DOHH2 (cell line): ENCODE measurements around the gene DIDO1.

ENCODE experiments used
- H3F3A ChIP-seq: fragments of 200-600 bp; sonication (generic), shearing (Covaris generic); 2 replicates; pipeline ENCODE4 v1.6.0; 2016; ENCODE audit warnings: antibody characterized with exemption, mild to moderate bottlenecking; ENCODE audit not compliant: control insufficient read depth, insufficient read depth
- H3K27ac ChIP-seq: fragments of 200-600 bp; sonication (generic); 2 replicates; pipeline ENCODE4 v1.5.1; 2014; ENCODE audit warnings: low read depth, mild to moderate bottlenecking, low read length, moderate library complexity
- H3K27me3 ChIP-seq: fragments of 200-600 bp; sonication (generic); 2 replicates; pipeline ENCODE4 v1.6.1; 2014; ENCODE audit warnings: mild to moderate bottlenecking, low read length, mixed read lengths; ENCODE audit not compliant: control insufficient read depth
- H3K36me3 ChIP-seq: fragments of 200-600 bp; sonication (generic); 2 replicates; pipeline ENCODE4 v1.6.1; 2014; ENCODE audit warnings: mild to moderate bottlenecking, low read length, moderate library complexity, mixed read lengths; ENCODE audit not compliant: control insufficient read depth
- H3K4me1 ChIP-seq: fragments of 200-600 bp; sonication (generic); 2 replicates; pipeline ENCODE4 v1.6.1; 2014; ENCODE audit warnings: mild to moderate bottlenecking, low read length, mixed read lengths; ENCODE audit not compliant: control insufficient read depth
- H3K4me2 ChIP-seq: fragments of 200-600 bp; sonication (generic); 2 replicates; pipeline ENCODE4 v1.6.0; 2014; ENCODE audit warnings: mild to moderate bottlenecking, low read length, moderate library complexity
- H3K4me3 ChIP-seq: fragments of 200-600 bp; sonication (generic); 2 replicates; pipeline ENCODE4 v1.5.1; 2014; ENCODE audit warnings: mild to moderate bottlenecking, low read length, mixed read lengths
- H3K79me2 ChIP-seq: fragments of 200-600 bp; sonication (generic); 2 replicates; pipeline ENCODE4 v1.6.1; 2014; ENCODE audit warnings: mild to moderate bottlenecking, low read length, mixed read lengths; ENCODE audit not compliant: control insufficient read depth
- H3K9me2 ChIP-seq: fragments of 200-600 bp; sonication (generic); replicated peaks from 2 replicates; pipeline ENCODE4 v1.6.1; 2014; ENCODE audit warnings: mild to moderate bottlenecking, low read length, mixed read lengths; ENCODE audit not compliant: control insufficient read depth
- H3K9me3 ChIP-seq: fragments of 200-600 bp; sonication (generic); 2 replicates; pipeline ENCODE4 v1.6.1; 2014; ENCODE audit warnings: antibody characterized with exemption, low read length, mixed read lengths; ENCODE audit not compliant: control insufficient read depth, insufficient read depth
- H4K20me1 ChIP-seq: fragments of 200-600 bp; sonication (generic); 2 replicates; pipeline ENCODE4 v1.6.0; 2014; ENCODE audit warnings: low read depth, mild to moderate bottlenecking, antibody characterized with exemption, low read length, moderate library complexity; ENCODE audit not compliant: control insufficient read depth, insufficient read depth
- EZH2phosphoT487 ChIP-seq: fragments of 200-600 bp; sonication (generic); IDR thresholded peaks from 2 replicates; pipeline ENCODE4 v1.6.1; 2017; ENCODE audit warnings: borderline replicate concordance, mild to moderate bottlenecking, antibody characterized with exemption, low read length, moderate library complexity, mixed read lengths
- TF ChIP-seq, protein P1 (sequence below): fragments of 200-600 bp; sonication (generic); IDR thresholded peaks from one replicate; pipeline ENCODE4 v1.5.1; 2014; ENCODE audit warnings: antibody characterized with exemption, mild to moderate bottlenecking, low read depth, low read length; ENCODE audit not compliant: poor library complexity, severe bottlenecking

Gene DIDO1

DNA sequence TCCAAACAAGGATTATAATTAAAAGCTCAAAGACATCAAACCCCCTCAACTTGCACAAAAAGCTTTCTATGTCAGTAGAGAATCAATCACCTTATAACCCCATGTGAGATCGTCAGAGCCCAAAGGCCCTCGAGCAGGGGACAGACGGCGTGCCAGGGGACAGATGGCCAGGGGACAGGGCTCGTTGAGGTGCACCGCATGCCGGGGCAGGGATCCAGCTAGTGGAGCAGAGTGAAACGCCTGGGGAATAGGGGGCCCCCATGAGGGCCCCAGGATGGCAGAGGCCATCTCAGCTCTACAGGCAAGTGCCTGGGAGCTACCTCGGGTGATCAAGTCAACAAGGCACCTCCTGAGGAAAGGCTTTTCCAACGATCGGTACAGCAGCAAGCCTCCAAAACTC lies 28.6 kb downstream of the DIDO1 start:
- H3K4me2 ChIP-seq = no peak overlapping the region
- peaks cover 2% of the 10 kb centered on the region; the same call in 1 of the 2 replicates for H4K20me1 ChIP-seq
- peaks cover 27% of the 10 kb centered on the region for H3K4me1 ChIP-seq
- H3K27ac ChIP-seq = no peak overlapping the region
- no peaks in the 10 kb centered on the region for H3K9me2 ChIP-seq
- no peaks in the 10 kb centered on the region for H3K27me3 ChIP-seq
- TF ChIP-seq, protein P1, sequence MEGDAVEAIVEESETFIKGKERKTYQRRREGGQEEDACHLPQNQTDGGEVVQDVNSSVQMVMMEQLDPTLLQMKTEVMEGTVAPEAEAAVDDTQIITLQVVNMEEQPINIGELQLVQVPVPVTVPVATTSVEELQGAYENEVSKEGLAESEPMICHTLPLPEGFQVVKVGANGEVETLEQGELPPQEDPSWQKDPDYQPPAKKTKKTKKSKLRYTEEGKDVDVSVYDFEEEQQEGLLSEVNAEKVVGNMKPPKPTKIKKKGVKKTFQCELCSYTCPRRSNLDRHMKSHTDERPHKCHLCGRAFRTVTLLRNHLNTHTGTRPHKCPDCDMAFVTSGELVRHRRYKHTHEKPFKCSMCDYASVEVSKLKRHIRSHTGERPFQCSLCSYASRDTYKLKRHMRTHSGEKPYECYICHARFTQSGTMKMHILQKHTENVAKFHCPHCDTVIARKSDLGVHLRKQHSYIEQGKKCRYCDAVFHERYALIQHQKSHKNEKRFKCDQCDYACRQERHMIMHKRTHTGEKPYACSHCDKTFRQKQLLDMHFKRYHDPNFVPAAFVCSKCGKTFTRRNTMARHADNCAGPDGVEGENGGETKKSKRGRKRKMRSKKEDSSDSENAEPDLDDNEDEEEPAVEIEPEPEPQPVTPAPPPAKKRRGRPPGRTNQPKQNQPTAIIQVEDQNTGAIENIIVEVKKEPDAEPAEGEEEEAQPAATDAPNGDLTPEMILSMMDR = no peak
- TF ChIP-seq EZH2phosphoT487 = no peak
- no peak overlapping the region for H3K4me3 ChIP-seq
- peaks cover 84% of the 10 kb centered on the region for H3K36me3 ChIP-seq
- no peaks in the 10 kb centered on the region for H3K9me3 ChIP-seq
- H3F3A ChIP-seq = peaks cover 19% of the 10 kb centered on the region
- H3K79me2 ChIP-seq = peaks cover 9% of the 10 kb centered on the region

DNA sequence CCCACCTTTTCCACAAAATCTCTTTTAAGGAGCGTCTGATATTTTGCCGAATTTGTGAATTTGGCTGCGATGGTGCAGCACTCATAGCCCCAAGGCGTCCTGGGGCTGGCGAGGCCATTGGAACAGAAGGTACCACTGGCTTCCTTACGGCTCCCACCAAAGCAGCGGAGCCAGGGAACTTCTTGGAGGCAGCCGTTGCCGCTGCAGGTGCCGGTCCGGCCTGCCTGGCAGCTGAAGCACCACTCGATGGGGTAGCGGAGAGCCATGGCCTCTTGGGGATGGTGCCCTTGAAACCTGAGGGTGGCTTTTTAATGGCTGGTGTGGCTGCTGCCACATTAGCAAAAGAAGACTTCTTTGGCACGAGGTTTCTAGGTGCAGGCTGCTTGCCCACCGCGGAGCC lies 29.8 kb downstream of the DIDO1 start:
- H3K36me3 ChIP-seq = peaks cover 87% of the 10 kb centered on the region
- TF ChIP-seq, protein P1 = no peak
- no peak for TF ChIP-seq EZH2phosphoT487
- no peak overlapping the region for H3K4me2 ChIP-seq
- H3K79me2 ChIP-seq = peaks cover 9% of the 10 kb centered on the region
- no peaks in the 10 kb centered on the region for H3K27me3 ChIP-seq
- no peaks in the 10 kb centered on the region for H3K9me3 ChIP-seq
- peaks cover 2% of the 10 kb centered on the region; the same call in 1 of the 2 replicates for H4K20me1 ChIP-seq
- no peaks in the 10 kb centered on the region for H3K9me2 ChIP-seq
- peaks cover 11% of the 10 kb centered on the region for H3F3A ChIP-seq
- H3K27ac ChIP-seq = no peak overlapping the region
- H3K4me1 ChIP-seq = peaks cover 21% of the 10 kb centered on the region
- no peak overlapping the region for H3K4me3 ChIP-seq

DNA sequence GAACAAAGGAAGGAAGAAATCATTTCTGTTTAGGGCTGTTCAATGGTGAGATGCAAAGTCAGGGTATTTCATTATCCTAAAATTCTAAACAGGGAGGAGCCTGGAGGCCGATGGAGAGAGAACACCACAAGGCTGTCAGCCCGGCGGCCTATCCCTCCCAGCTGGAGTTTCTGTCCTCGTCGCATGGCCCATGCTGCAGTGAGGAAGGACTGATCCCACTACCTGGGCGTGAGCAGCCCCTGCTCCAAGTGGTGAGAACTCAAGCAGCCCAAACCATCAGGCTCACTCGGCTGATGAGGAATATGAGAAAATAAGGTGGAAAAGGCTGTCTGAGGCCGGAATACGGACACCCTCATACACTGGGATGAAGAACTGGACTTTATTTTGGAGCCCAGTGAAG lies 30.8 kb downstream of the DIDO1 start:
- H3F3A ChIP-seq = peaks cover under 1% of the 10 kb centered on the region
- H3K4me1 ChIP-seq = peaks cover 11% of the 10 kb centered on the region
- no peaks in the 10 kb centered on the region for H3K9me2 ChIP-seq
- H3K36me3 ChIP-seq = peaks cover 87% of the 10 kb centered on the region
- TF ChIP-seq, protein P1 = no peak
- no peak for TF ChIP-seq EZH2phosphoT487
- peaks cover 2% of the 10 kb centered on the region; the same call in 1 of the 2 replicates for H4K20me1 ChIP-seq
- no peak overlapping the region for H3K4me2 ChIP-seq
- H3K79me2 ChIP-seq = peaks cover 9% of the 10 kb centered on the region
- H3K27me3 ChIP-seq = no peaks in the 10 kb centered on the region
- H3K9me3 ChIP-seq = no peaks in the 10 kb centered on the region
- no peak overlapping the region for H3K4me3 ChIP-seq
- no peak overlapping the region for H3K27ac ChIP-seq
